NCI-H1694 (cell line): ENCODE results near the gene ARSA.

Experiments used
- DNase-seq: peaks from one replicate; lab custom pipeline; 2025; lab: John Stamatoyannopoulos, UW

Gene ARSA

GRCh38 chr22:50579752-50580151 lies 48.2 kb downstream of the ARSA start:
- DNase-seq = no peak

- DNase-seq = no peak
Observed at GRCh38 chr22:50578776-50579310, 49.1 kb downstream of the ARSA start.

DNA sequence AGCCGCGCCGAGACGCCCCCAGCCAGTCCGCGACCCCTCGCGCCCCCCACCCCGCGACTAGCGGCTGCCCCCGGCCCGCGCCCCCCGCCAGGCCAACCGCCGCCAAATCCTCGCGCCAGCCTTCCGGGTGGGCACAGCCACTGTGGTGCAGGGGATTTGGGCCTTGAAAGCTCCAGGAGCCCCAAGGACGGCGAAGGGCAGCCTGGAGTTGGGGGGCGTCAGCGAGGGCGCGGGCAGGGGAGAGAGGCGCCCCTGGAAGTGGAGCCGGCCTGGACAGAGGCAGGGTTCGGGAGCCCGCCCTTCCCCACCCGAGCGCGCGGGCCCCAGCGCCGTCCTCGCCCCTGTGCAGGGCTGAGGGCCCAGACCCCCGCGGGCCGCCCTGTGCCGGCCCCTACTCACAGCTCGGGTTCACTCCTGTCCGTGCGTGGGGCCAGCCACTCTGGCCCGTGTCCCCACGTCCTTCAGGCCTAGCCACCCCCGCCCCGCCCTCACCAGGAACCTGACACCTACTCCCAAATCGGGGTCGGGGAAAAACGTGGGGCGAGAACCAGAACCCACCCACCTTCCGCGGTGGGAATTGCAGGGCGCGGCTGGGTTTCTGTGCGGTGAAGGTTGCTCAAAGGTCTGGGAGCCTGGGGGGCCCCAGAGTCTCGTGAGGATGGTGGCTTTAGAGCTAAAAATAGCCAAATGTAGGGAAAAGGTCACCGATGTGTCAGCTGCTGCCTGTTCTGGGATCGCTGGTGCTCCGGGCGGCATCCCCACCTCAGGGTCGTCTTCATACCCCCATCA lies 49.8 kb downstream of the ARSA start, which contains the start of gene CPT1B:
CPT1B (minus strand) TSS at position 441 of the 789 bp plus-strand sequence. CDS start 512 bp downstream, outside the sequence.
- DNase-seq = no peak

- DNase-seq = no peak
Observed at GRCh38 chr22:50577697-50577986, 50.3 kb downstream of the ARSA start.

- no peak for DNase-seq
Observed at GRCh38 chr22:50576806-50577696, 50.9 kb downstream of the ARSA start.

- DNase-seq = peak; percentile 30
Observed at GRCh38 chr22:50576070-50576469, 51.9 kb downstream of the ARSA start.

- no peak for DNase-seq
Observed at GRCh38 chr22:50575426-50575941, 52.5 kb downstream of the ARSA start.
